DMS153 treated with DMSO at 0.1 percent for 48 hours (cell line): ENCODE data around the gene MEA1.
A peak's percentile ranks its signal among the peaks of the same experiment; 100 is the strongest.

Source experiments
- DNase-seq: peaks from one replicate; lab custom pipeline; 2025; ENCODE audit not compliant: unreplicated experiment; lab: John Stamatoyannopoulos, UW

MEA1 gene

GRCh38 chr6:42978487-42978838, 35.3 kb downstream of the MEA1 start:
- no peak for DNase-seq

GRCh38 chr6:42974919-42975505, 38.7 kb downstream of the MEA1 start:
- no peak for DNase-seq

GRCh38 chr6:42973926-42974325, 39.8 kb downstream of the MEA1 start:
- DNase-seq, result no peak

- DNase-seq, result no peak
These were observed 41.9 kb downstream of the MEA1 start for GRCh38 chr6:42971746-42972327.

- no peak for DNase-seq
These were observed 42.7 kb downstream of the MEA1 start for GRCh38 chr6:42970871-42971612.

- no peak for DNase-seq
These were observed 43.8 kb downstream of the MEA1 start for GRCh38 chr6:42969934-42970333.

GRCh38 chr6:42969431-42969830, 44.3 kb downstream of the MEA1 start:
- DNase-seq, result no peak

- no peak for DNase-seq
These were observed 45.0 kb downstream of the MEA1 start for GRCh38 chr6:42968783-42969182.

GRCh38 chr6:42968126-42968701, 45.5 kb downstream of the MEA1 start:
- no peak for DNase-seq

- DNase-seq, result no peak
These were observed 46.5 kb downstream of the MEA1 start for GRCh38 chr6:42967228-42967627.

- DNase-seq, result no peak
These were observed 47.2 kb downstream of the MEA1 start for GRCh38 chr6:42966571-42966970.

- peak; percentile 4 for DNase-seq
These were observed 49.7 kb downstream of the MEA1 start for GRCh38 chr6:42963855-42964605.

- no peak for DNase-seq
These were observed 50.4 kb downstream of the MEA1 start for GRCh38 chr6:42963179-42963854.

GRCh38 chr6:42962502-42963178, 51.1 kb downstream of the MEA1 start:
- DNase-seq, result no peak

- DNase-seq, result no peak
These were observed 51.6 kb downstream of the MEA1 start for GRCh38 chr6:42962096-42962495.
